NB4 (cell line): ENCODE results near the gene DENND4C.

Source experiments
- CTCF ChIP-seq: IDR thresholded peaks from one replicate; pipeline ENCODE4 v1.5.1; 2012; ENCODE audit warnings: low read depth, low read length
- POLR2A ChIP-seq: IDR thresholded peaks from 2 replicates; pipeline ENCODE4 v1.6.1; 2011; ENCODE audit warnings: mild to moderate bottlenecking; ENCODE audit not compliant: insufficient read length; ENCODE audit errors: extremely low read depth

- TF ChIP-seq CTCF (no peak), POLR2A (no peak)
These were observed 5.9 kb upstream of the DENND4C start for GRCh38 chr9:19224563-19224962.
